HG03457 (cell line): ENCODE data around the gene COL15A1.

Source experiments
- ATAC-seq: cut with Tn5 transposase; IDR thresholded peaks from one replicate; pipeline ENCODE4 v1.9.1; 2021; ENCODE audit warnings: moderate number of reproducible peaks; ENCODE audit not compliant: unreplicated experiment

COL15A1 gene

DNA sequence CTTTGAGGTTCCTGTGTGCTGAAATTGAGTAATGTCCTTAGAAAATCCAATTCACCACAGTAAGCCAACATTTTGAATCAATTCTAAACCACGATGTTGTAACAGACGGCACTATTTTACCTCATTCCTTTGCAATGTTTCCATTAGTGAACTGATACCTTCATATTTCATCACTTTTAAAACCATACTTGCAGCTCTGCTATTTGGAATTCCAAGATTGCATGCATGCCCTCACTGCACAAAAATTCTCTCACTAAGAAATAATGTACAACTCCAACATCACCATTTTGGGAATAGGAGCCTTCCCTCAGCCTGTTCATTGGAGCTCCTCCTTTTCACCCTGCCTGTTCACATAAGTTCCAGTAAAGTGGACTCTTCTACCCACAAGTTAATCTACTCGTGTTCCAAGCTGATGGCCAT, 86.4 kb downstream of the COL15A1 start:
- ATAC-seq = no peak

- ATAC-seq = no peak
Measured at GRCh38 chr9:99030610-99031109, 87.0 kb downstream of the COL15A1 start.

DNA sequence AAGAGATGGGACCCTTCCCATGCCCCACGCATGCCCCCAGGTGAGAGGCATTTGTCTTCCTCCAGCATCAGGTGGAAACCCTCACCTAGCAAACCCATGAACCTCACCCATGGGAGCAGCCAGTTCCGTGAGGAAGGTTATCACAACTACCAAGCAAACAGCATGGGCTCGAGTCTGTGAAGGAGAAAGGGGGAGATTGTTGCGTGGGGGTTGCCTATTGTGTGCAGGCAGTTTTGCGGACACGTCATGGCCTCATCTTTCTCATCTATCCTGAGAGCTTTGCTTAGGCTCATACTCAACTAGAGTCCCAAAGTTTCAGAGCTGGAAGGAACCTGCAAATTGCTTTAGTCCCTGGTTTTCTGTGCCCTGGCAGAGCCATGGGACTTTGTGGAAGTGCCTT, 87.6 kb downstream of the COL15A1 start:
- no peak for ATAC-seq

GRCh38 chr9:99031994-99032393, 88.3 kb downstream of the COL15A1 start:
- no peak for ATAC-seq

- no peak for ATAC-seq
Measured at GRCh38 chr9:99034149-99034548, 90.4 kb downstream of the COL15A1 start.

GRCh38 chr9:99035313-99035712, 91.6 kb downstream of the COL15A1 start:
- ATAC-seq = no peak

GRCh38 chr9:99037769-99038483, 94.2 kb downstream of the COL15A1 start:
- no peak for ATAC-seq

GRCh38 chr9:99038484-99038820, 94.7 kb downstream of the COL15A1 start:
- no peak for ATAC-seq

DNA sequence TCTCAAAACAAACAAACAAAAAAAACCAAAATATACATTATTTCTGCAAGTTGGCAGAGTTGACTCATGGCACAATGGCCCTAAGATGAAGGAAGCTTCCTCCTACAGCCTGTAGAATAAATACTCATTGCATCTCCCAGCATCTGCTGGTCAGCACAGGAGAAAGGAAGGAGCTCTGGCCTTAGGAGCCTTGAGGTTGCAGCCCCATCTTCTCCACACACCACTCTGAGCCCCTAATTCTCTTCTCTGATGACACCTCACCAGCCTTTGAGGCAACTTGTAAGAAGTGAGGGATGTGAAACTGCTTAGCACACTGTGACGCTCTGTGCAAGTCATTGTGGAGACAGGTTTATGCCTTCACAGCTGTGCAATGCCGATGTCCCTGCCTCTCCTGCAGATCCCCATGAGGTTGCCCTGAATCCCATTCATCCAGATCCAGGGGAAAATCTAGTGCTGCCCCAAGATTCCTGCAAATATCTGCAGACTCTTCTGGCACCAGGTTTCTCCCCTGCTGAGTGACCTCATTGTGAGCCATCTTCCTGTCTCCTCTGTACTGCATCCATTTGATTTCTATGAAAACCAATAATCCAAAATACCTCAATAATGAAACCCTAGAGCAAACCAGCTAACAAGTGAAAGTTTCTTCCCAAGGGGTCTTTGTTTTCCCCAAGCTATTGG, 95.9 kb downstream of the COL15A1 start:
- ATAC-seq = no peak

DNA sequence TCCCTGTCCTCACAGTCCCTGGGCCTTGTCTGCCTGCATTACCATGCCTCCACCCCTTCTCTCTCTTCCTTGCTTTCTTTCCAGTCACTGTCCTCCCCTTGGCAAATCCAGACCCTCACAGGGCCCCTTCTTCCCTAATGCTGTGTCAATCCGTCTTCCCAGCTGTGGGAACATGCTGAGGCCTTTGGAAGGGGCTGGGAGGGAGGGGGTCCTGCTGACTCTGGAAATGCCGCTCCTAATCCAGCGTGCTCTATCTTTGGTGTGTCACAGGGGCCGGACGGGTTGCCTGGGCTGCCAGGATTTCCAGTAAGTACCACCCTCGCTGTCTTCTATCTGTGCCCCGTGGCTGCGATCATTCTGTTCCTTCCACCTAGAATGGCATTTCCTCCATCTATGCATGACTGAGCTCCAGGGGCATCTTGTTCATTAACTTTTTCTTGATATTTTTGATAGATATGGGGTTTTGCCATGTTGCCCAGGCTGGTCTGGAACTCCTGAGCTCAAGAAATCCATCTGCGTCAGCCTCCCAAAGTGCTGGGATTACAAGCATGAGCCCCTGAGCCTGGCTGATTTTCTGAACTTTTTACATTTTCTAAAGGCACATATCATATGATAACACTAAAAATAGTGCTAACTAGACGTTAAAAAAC, 96.7 kb downstream of the COL15A1 start:
- no peak for ATAC-seq

DNA sequence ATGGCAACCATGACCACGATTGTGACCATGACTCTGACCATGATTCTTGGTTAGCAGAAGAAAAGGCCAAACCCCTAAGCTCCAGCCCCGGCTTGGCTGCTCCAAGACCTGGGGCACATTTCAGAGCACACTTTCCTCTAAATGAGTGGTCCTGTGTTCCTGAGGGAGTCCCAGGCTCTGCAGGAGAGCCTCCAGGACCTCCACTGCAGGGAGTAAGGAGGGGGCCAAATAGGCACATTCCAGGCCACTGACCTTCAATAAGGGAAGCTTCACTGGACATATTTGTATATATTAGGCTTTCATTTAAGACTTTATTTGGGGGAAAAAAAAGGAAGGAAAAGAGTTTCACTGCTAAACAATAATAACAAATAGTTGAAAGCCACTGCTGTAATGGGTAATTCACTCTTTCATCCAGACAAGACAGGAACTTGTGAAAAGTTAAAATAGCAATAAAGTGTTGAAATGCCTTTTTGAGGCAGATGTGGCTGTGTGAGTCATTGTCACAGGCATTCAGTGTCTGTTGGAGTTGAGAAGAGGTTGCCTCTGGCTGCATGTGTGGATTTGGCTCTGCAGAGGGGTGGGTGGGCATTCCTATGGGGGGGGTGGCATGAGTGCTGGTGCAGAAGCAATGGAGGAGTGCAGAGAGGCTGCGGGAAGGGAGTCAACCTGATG, 97.3 kb downstream of the COL15A1 start:
- ATAC-seq = no peak

DNA sequence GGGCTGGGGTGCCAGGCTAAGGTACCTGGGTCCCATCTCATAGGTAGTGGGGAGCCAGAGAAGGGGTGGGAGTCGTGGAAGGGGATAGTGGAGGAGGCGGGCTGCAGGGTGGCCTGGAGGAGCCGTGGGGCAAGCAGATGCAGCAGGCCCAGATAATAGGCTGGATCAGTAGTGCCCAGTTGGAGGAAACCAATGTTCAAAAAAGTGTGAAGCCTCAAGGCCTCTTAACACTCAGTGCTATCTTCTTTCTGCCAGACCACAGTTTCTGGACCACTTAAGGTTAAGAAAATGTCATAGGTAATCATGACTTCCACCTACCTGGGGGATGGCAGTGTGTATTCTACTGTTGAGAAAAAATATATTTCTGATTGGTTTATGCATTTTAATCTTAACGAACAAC, 97.9 kb downstream of the COL15A1 start:
- no peak for ATAC-seq

GRCh38 chr9:99042620-99043019, 98.9 kb downstream of the COL15A1 start:
- ATAC-seq = no peak

GRCh38 chr9:99044827-99045226, 101.1 kb downstream of the COL15A1 start:
- no peak for ATAC-seq

DNA sequence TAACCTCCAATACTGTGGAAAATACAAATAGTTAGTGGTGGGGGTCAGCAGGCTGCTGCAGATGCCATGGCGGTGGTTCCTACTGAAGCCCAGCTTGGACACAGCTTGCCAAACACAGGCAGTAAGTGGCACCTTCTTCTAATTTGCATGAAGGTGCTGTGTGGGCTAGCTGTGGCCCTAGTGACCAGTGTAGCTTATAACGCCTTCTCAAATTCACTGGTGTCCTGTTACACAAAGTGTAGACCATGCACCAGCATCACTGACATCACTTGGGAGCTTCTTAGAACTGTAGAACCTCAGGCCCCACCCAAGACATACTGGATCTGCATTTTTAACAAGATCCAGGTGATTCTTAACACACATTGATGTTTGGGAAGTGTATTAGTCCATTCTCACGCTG, 102.4 kb downstream of the COL15A1 start:
- no peak for ATAC-seq

GRCh38 chr9:99046542-99047071, 102.9 kb downstream of the COL15A1 start:
- ATAC-seq = no peak

- no peak for ATAC-seq
Measured at GRCh38 chr9:99049228-99049627, 105.5 kb downstream of the COL15A1 start.

DNA sequence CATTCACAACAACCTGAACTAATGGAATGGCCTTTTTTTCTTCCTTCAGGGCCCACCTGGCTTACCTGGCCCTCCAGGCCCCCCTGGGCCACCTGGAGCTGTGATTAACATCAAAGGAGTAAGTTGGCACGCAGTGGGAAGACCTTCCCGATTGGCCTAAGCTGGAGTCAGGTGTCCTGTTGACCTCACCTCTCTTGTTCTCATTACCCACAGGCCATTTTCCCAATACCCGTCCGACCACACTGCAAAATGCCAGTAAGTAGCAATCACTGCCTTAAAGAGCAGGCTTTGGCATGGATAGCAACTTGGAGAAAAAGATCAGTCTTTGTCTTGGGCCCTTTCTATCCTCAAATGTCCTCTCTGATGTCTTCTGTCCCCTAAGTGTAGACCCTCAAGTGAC, 105.9 kb downstream of the COL15A1 start:
- no peak for ATAC-seq

GRCh38 chr9:99050292-99050911, 106.7 kb downstream of the COL15A1 start:
- ATAC-seq = no peak

- no peak for ATAC-seq
Measured at GRCh38 chr9:99050924-99051323, 107.2 kb downstream of the COL15A1 start.

DNA sequence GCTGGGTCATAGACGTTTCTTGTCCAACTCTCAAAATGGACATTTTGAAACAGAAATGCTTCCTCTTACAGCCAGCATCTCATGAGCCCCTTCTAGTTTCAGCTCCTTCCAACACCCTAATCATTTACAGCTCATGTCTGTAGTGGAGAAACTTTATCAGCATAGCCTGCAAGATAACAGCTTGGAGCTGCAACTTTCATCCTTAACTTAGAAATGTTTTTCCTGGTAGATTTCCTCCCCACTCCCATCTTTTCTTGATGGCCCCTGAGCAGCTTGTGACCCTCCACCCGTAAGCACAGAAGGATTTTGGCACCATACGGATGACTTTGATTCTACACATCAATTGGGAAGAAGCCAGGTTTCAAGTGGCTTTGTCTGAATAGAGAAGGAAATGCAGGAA, 107.7 kb downstream of the COL15A1 start:
- ATAC-seq = no peak
